ENCODE measurements around the gene MB. TPM values are rescaled to one million over a fixed set of nuclear protein-coding genes. Genes with fewer than 3 reads are reported as not detected.

MB gene
- total and polyA plus RNA-seq, 2 experiments from 2014 or later, result not detected

Other genes starting within 250 kb of the MB start
- 19.3 and 22.6 TPM in 2 replicates for gene HMOX1, start 236.2 kb downstream of the MB start, total RNA-seq (2014; rRNA removed; shearing (Covaris generic))
- gene HMOX1, start 236.2 kb downstream of the MB start, polyA plus RNA-seq (2016; fragmentation: Nextera tagmentation; extraction: Ambion mirVana), result 10.9 and 12.1 TPM in 2 replicates
- 287 and 325 TPM in 2 replicates for gene MCM5, start 217.2 kb downstream of the MB start, total RNA-seq (2014; rRNA removed; shearing (Covaris generic))
- 282 and 288 TPM in 2 replicates for gene MCM5, start 217.2 kb downstream of the MB start, polyA plus RNA-seq (2016; fragmentation: Nextera tagmentation; extraction: Ambion mirVana)
- gene RASD2, start 76.5 kb downstream of the MB start, total RNA-seq (2014; rRNA removed; shearing (Covaris generic)), result 3.2 and 3.6 TPM in 2 replicates
- gene RASD2, start 76.5 kb downstream of the MB start, polyA plus RNA-seq (2016; fragmentation: Nextera tagmentation; extraction: Ambion mirVana), result 1.2 and 1.5 TPM in 2 replicates
- 0.08 and 0.14 TPM in 2 replicates for gene APOL6, start 31.1 kb upstream of the MB start, total RNA-seq (2014; rRNA removed; shearing (Covaris generic))
- gene APOL6, start 31.1 kb upstream of the MB start, polyA plus RNA-seq (2016; fragmentation: Nextera tagmentation; extraction: Ambion mirVana), result 0.09 and 0.10 TPM in 2 replicates
- not detected in 2 replicates for gene APOL5, start 100.5 kb upstream of the MB start, total RNA-seq (2014; rRNA removed; shearing (Covaris generic))
- gene APOL5, start 100.5 kb upstream of the MB start, polyA plus RNA-seq (2016; fragmentation: Nextera tagmentation; extraction: Ambion mirVana), result not detected in 2 replicates